HG03039 (cell line): ENCODE data around the gene MAMDC2.
"Not testable (repeated sequence)": the region's sequence is repeated elsewhere in the genome, so short reads cannot be mapped to it uniquely, and the experiment has no call there.

Source experiments
- ATAC-seq: cut with Tn5 transposase; IDR thresholded peaks from one replicate; pipeline ENCODE4 v1.9.1; 2021; ENCODE audit warnings: mild to moderate bottlenecking, moderate library complexity; ENCODE audit not compliant: unreplicated experiment

Gene MAMDC2

DNA sequence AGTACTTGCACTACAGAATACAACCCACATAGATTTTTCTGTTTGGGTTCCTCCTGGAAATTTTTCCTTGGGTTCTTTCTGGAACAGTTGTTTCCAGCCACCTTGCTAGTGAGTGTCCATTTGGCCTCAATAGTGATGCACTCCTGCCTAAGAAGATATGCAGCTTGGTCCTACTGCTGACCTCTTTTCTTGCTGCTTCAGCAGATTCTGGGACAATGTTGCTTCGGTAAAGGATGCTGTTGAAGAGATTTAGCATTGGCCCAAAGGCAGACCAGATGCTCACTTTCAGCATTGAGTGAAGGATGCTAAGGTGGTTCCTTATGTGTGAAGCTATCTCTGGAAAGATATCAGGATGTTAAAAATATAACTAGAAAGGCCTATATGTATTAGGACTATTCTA lies 128.9 kb downstream of the MAMDC2 start:
- ATAC-seq: no peak

DNA sequence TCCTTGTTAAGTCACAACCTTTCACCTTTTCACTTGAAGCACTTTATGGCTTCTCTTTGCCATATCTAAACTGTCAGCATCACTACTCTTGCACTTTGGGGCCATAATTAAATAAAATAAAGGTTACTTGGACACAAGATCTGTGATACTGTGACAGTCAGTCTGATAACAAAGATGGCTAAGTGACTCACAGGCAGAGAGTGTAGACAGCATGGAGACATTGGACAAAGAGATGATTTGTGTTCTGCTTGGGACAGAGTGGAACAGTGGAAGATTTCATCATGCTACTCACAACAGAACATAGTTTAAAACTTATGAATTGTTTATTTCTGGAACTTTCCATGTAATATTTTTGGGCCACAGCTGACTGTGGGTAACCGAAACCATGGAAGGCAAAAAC lies 133.5 kb downstream of the MAMDC2 start:
- ATAC-seq: no peak

DNA sequence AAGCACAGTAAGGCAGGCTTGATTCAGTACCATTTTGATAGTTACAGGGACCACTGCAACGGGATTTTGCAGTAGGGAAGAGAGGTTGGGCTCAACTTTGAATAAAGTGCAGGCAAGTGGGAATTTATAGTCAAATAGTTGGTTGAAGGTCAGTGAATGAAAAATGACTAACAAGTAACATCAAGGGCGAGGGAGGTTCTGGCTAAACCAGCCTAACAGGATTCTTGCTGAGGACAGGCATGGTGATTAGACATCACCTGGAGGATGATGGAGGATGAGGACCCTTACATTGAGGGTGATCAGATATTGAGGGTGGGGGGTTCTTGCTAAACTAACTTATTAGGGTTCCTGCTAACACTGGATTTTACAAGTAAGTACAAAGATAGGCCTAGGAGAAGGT lies 149.1 kb downstream of the MAMDC2 start:
- ATAC-seq: no peak

DNA sequence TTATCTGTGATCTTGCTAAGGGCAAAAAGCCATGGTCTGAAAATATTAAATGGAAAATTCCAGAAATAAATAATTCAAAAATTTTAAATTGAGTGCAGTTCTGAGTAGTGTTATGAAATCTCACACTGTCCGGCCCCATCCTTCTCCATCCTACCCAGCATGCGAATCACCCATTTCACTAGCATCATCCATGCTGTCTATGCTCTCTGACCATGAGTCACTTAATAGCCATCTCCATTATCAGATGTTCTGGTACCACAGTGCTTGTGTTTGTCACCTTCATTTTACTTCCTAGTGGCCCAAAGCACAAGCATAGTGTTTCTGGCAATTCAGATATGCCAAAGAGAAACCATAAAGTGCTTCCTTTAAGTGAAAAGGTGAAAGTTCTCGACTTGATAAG lies 151.8 kb downstream of the MAMDC2 start:
- no peak for ATAC-seq

DNA sequence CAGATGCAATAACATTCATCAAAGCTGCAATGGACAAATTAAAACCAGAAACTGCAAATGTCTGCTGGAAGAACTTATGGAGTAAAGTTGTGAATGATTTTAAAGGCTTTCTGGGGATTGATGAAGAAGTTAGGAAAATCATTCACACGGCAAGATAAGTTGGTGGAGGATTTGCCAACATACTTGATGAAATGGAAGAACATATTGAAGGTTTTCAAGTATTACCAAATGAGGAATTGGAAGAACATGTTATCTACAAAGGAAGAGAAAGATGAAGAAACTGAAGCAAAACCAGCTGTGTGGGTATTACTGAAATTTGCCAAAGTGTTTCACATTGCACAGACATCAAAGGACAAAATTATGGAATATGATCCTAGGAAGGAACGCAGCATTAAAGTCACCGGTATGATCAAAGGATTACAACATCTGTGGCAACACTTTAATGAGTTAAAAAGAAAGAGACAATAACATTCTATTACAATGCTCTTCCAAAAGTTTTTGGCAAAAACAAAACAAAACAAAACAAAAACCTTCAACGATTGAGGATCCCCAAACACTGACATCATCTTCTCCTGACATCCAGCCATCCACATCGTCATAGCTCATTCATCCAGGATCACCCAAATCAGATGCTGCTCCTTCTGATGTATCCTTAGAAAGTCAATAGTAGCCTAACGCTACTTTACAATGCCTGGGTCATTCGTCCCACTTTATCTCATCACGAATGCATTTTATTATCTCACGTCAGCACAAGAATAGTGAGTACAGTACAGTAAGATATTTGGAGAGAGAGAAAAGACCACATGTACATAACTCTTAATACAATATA lies 153.8 kb downstream of the MAMDC2 start:
- no peak for ATAC-seq

DNA sequence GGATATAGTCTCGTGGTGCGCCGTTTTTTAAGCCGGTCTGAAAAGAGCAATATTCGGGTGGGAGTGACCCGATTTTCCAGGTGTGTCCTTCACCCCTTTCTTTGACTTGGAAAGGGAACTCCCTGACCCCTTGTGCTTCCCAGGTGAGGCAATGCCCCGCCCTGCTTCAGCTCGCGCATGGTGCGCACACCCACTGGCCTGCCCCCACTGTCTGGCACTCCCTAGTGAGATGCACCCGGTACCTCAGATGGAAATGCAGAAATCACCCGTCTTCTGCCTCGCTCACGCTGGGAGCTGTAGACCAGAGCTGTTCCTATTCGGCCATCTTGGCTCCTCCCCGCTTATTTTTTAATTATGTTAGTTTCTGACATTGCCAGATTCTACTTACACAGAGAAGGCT lies 161.1 kb downstream of the MAMDC2 start:
- not testable (repeated sequence) for ATAC-seq

DNA sequence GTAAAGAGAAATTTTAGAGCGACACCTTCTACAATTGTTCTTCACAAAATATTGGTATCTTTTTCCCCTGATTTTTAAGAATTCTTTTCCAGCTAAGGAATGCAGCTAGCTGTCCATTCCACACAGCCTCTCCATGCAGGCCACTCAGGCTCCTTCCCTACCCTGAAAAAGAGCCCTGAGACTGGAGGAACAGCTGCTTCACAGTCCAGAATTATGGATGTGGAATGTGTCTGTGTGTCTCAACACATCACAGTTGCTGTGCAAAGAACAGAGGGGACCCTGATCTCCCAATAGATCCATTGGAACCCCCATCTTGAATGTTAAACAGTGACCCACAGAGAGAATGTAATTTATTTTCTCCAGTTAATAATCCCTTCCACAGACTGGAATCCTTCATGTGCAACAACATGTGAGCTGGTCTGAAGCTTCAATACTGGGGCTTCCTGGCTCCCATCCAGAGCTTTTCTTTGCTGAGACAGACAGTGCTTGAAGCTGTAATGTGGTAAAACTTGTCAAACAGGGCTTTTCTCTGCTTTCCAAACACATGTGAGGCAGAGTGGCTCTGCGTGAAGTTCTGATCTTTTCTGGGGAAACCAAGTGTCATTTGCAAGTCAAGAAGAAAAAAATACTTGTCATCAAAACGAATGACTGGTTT lies 161.8 kb downstream of the MAMDC2 start:
- no peak for ATAC-seq

DNA sequence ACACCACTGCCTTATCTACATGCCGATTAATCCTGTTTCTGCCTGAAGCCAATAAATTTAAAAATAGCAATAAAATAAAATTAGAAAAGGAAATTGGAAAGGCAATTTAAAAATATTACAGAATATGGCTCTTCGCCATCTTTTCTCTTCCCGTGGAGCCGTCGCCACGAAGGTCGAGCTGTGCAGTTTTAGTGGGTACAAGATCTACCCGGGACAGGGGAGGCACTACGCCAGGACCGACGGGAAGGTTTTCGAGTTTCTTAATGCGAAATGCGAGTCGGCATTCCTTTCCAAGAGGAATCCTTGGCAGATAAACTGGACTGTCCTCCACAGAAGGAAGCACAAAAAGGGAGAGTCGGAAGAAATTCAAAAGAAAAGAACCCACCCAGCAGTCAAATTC lies 173.4 kb downstream of the MAMDC2 start:
- ATAC-seq: no peak

DNA sequence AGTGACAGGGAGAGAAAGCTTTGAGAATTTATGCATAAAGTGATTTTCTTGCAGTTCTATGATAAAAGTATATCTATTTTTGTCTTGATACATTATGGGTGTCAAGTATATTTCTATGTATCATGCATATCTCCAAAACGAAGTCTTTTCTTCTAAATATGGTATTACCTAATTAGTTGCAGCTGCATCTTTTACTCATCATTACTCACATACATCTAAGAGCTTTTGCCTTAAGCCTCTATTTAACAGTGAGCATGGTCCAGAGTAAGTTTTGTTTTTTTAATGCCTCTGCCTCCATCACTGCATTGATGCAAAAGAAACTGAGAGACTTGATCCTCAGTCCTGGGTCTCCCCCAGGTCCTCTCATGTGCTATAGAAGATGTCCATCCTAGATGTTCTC lies 175.1 kb downstream of the MAMDC2 start:
- ATAC-seq: no peak

DNA sequence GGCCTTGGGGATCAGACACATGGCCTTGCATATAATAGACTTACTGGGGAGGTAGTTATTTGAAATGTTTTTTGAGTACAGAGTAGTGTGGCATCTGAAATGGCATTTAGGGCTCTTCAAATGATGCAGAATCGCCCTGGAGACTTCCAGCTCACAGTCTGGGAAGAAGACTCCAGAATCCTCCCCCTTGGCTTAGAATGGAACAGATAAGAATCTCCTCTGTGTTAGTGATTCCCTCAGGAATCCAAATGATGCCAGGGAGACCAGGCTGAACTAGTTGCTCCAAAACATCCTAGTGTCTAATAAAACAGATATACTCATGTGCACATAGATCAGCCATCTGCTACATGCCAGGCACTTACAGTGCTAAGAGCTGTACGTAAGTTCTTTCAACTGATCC lies 176.6 kb downstream of the MAMDC2 start:
- ATAC-seq: no peak

DNA sequence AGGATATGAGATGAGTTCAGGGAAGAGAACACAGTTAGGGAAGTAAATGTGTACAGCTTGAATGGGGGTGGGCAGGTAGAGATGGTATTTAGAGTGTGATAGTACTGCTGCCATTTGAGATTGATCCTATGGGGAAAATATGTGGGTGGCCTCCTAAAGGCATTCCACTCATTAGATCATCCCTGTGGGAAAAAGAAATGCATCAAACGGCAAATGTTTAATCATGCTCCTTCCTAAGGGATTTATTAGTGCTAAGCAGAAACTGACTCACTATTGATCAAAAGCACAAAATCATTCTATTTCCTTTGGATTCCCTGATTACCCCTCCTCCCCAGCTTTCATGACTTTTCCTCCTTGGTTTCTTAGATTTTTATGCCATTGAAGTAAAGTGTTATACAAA lies 178.7 kb downstream of the MAMDC2 start:
- no peak for ATAC-seq

DNA sequence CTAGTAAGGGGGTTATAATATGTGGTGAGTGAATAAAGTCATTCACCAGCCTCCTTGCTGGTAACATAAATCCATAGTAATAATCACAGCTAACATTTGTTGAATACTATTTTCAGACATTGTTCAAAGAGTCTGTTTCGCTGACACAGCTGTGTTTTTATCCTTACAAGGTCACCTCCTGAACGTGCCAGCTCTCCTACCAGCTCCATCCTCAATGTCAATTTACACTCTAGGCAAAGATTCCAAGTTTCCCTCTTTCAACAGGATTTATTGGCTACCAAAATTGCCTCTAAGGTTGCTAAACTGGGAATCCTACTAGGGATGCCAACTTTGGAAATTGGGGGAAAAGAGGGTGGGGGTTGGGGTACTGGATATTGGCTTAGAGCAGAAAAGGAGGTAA lies 184.5 kb downstream of the MAMDC2 start:
- no peak for ATAC-seq

DNA sequence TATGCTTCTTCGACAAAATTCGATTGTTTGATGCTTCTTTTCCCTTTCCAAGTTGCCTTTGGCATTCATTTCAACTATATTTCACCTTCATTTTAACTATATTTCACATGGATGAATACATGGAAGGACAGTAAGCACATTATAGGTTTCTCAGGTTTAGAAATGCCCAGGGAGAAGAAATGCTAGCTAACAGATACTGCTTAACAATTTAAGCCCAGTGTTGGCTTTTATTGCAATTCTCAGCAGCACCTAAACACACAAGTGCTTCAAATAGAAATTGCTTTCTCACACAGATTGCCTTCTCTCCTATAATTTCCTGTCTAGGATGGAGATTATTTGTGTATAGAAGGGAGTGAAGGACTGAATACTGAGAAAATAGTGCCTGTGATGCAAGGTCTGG lies 185.0 kb downstream of the MAMDC2 start:
- ATAC-seq: no peak

DNA sequence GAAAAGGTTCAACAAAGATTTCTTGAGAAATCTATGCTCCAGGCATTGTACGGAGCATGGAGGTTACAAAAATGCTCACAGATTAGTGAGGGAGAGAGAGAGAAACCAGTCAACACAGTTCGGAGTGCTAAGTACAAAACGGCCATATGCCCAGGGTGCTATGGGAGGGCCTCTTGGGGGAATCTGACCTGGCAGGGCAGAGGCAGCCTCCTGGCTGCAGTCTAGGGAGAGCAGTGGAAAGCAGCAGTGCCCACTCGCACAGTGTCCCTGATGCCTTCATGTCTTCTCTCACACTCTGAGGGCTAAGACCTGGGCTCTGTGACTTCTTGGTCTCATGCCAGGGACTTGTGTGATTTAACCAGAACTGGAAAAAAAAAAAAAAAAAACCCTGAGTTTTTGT lies 185.4 kb downstream of the MAMDC2 start:
- ATAC-seq: no peak

DNA sequence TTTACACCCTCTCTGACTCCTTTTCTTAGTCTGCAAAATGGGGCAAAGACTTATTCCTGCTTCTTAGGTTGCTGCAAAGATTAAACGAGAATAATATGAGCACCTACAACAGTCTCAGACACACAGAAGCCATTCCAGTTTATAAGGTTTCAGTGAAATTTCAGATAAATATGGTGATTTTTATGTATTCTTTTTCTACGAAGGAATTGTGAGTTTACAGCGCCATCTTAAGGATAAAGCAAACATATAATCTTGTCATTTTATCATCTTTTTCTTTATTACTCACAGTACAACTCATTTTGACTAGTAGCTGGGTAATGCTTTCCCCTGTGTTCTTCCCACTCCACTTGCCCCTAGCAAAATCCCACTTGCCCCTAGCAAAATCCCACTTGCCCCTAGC lies 185.9 kb downstream of the MAMDC2 start:
- ATAC-seq: no peak

DNA sequence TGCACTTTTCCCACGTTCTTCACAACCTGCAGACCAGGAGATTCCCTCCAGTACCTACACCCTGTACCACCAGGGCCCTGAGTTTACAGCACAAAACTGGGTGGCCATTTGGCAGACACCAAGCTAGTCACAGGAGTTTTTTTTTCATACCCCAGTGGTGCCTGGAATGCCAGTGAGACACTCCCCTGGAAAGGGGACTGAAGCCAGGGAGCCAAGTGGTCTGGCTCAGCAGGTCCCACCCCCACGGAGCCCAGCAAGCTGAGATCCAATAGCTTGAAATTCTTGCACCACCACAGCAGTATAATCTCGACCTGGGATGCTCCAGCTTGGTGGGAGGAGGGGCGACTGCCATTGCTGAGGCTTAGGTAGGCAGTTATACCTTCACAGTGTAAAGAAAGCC lies 188.8 kb downstream of the MAMDC2 start:
- no peak for ATAC-seq

DNA sequence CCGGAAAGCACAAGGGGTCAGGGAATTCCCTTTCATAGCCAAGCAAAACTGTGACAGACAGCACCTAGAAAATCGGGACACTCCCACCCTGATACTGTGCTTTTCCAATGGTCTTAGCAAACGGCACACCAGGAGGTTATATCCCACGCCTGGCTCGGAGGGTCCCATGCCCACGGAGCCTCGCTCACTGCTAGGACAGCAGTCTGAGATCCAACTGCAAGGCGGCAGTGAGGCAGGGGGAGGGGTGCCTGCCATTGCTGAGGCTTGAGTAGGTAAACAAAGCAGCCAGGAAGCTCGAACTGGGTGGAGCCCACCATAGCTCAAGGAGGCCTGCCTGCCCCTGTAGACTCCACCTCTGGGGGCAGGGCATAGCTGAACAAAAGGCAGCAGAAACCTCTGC lies 190.6 kb downstream of the MAMDC2 start:
- ATAC-seq: not testable (repeated sequence)

DNA sequence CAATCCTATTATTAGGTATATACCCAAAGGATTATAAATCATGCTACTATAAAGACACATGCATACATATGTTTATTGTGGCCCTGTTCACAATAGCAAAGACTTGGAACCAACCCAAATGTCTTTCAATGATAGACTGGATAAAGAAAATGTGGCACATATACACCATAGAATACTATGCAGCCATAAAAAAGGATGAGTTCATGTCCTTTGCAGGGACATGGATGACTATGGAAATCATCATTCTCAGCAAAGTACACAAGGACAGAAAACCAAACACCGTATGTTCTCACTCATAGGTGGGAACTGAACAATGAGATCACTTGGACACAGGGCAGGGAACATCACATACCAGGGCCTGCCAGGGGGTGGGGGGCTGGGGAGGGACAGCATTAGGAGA lies 202.3 kb downstream of the MAMDC2 start:
- ATAC-seq: not testable (repeated sequence)

DNA sequence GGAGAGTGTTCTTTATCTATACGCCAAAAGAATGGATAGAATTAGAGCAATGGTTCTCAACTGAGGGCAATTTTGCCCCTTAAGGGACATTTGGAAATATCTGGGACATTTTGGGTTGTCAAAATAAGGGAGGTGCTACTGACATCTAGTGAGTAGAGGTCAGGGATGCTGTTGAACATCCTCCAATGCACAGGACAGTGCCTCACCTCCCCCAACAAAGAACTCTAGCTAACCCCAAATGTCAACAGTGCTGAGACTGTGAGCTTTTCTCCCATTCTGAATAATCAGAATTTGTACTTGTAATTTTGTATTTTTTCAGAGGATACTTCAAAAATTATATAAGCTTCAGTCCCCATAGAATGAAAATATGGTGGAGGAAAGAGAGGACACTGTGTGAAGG lies 206.6 kb downstream of the MAMDC2 start:
- no peak for ATAC-seq

DNA sequence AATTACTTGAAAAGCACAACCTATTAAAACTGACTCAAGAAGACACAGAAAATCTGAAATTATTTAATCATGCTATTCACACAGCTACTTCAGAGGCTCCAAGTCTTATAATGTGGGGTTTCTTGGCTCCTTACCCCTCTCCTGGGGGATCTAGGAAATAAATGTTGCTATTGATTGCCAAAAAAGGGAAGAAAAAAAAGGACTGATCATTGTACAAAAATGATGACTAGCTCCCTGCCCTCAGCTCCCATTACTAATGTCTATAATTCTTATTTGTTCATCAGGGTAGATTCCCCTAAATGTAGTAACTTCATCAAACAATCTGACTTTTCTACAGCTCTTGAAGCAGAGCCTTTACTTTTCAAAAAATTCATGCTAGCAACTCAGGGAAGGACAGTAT lies 211.8 kb downstream of the MAMDC2 start:
- ATAC-seq: no peak

DNA sequence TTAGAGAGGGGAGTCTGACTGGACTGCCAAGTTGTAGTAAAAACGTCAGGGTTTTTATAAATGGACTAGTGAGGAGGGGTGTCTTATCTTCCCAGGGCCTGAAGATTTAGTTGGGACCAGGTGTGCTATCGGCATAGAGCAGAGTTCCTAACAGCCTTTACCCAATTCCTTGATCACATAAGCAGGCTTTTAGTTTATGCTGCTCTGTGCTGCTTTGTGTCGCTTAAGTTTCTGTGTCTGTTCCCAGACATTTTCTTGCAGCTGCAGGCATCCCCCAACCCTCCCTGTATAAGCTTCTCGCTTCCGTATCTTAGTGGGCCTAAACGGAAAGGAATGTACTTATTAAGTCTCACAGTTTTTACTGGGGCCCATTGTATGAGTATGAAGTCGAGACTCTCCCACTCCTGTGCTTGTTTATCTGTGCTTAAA lies 212.5 kb downstream of the MAMDC2 start:
- ATAC-seq: no peak

DNA sequence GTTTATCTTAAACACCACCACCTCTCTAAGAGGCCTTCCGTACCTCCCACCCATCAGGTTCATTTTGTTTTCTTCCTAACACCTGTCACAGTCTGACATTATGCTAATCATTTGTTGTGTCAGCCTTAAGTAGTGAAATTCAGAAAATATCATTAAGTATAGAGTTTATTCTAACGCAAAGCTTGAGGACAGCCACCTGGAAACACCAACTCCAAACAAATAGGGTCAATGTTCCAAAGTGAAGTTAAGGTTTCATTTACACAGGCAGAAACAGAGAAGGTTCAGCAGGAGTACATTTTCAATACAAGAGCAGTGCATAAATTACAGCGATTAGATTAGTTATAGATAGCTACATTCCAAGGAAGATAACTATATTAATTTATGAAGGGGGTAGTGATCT lies 213.9 kb downstream of the MAMDC2 start:
- no peak for ATAC-seq
